Gastroesophageal sphincter (tissue), 3 donors: ENCODE measurements around the gene BMS1.

ENCODE experiments used
- CTCF ChIP-seq, 4 experiments: fragments of 200-600 bp in 2 of 4; fragments of 450-650 bp in 2 of 4; sonication (generic) in 1 of 4; IDR thresholded peaks; one replicate each; pipeline ENCODE4 v1.5.1; 2017 to 2019; ENCODE audit warnings: antibody characterized with exemption in 4 of 4, mild to moderate bottlenecking in 2 of 4, moderate library complexity in 2 of 4
- EP300 ChIP-seq: sonication (generic); formaldehyde crosslinking; IDR thresholded peaks from one replicate; pipeline ENCODE4 v1.6.1; 2017; ENCODE audit warnings: antibody characterized with exemption, mild to moderate bottlenecking
- POLR2AphosphoS5 ChIP-seq: sonication (generic); formaldehyde crosslinking; IDR thresholded peaks from one replicate; pipeline ENCODE4 v1.6.1; 2017; ENCODE audit warnings: antibody characterized with exemption

- TF ChIP-seq CTCF (IDR thresholded peaks at IDR 0.05), result no peak
- no peak for TF ChIP-seq POLR2AphosphoS5
- no peak for TF ChIP-seq EP300
Measured at GRCh38 chr10:42755556-42756093, 27.0 kb upstream of the BMS1 start.
